Stomach (tissue), 4 donors: ENCODE measurements around the gene TEX36.

Experiments used
- CTCF ChIP-seq, 7 experiments: fragments of 450-650 bp in 4 of 7; fragments of 200-600 bp in 3 of 7; sonication (generic) in 3 of 7; IDR thresholded peaks; one replicate each; pipeline ENCODE4 v1.5.1; 2016 to 2019; ENCODE audit warnings: antibody characterized with exemption in 7 of 7, control low read depth in 2 of 7, mild to moderate bottlenecking in 1 of 7
- EP300 ChIP-seq: sonication (generic); formaldehyde crosslinking; IDR thresholded peaks from one replicate; pipeline ENCODE4 v1.6.1; 2017; ENCODE audit warnings: antibody characterized with exemption
- POLR2A ChIP-seq, 4 donors: fragments of 450-650 bp; IDR thresholded peaks; one replicate each; pipeline ENCODE4 v1.6.1; 2016; ENCODE audit warnings: antibody characterized with exemption in 4 of 4, control low read depth in 2 of 4, mild to moderate bottlenecking in 1 of 4, moderate library complexity in 1 of 4
- POLR2AphosphoS5 ChIP-seq, 3 donors: sonication (generic); formaldehyde crosslinking; IDR thresholded peaks; one replicate each; pipeline ENCODE4 v1.6.1; 2016; ENCODE audit warnings: antibody characterized with exemption in 3 of 3

- TF ChIP-seq EP300 (no peak), CTCF (IDR thresholded peaks at IDR 0.05) (no peak), POLR2A (IDR thresholded peaks at IDR 0.05) (no peak), POLR2AphosphoS5 (IDR thresholded peaks at IDR 0.05) (no peak)
Observed at GRCh38 chr10:125679436-125679835, 3.5 kb downstream of the TEX36 start.
